ENCODE data around the gene SART3. TPM values are rescaled to one million over a fixed set of nuclear protein-coding genes. Genes with fewer than 3 reads are reported as not detected.

SART3 gene
- total RNA-seq, 1 experiment from 2014 or later = 89.4 TPM

GRCh38 chr12:108483213-108484059 lies 77.5 kb downstream of the SART3 start:
- H2AK5ac ChIP-seq (ENCODE audit: insufficient read length, low read length) = no peak overlapping the region
- Mint-ChIP-seq H3K36me3 (ENCODE audit: insufficient read depth in 1 of 3, low read depth in 3 of 3) (peaks cover 2 to 6% (median 3%) of the 10 kb centered on the region in 3 experiments; a peak in 1 of 7 replicates), H3K4me3 (no peak overlapping the region), H3K27me3 (ENCODE audit: low read depth) (peaks cover 10% of the 10 kb centered on the region), H3K27ac (no peak overlapping the region), H3K9me3 (peaks cover 9 to 12% of the 10 kb centered on the region in 2 experiments), H3K4me1 (peaks cover 11 to 12% of the 10 kb centered on the region in 2 experiments)
- WGBS (ENCODE audit: extremely low coverage, insufficient read length, low lambda C conversion rate) = no CpG with 5 or more reads among the region's 6 CpGs
- H4K5ac ChIP-seq (ENCODE audit: insufficient read length, low read depth, low read length) = no peak overlapping the region
- no peak overlapping the region for H2AFZ ChIP-seq (ENCODE audit: low read length)
- H3K14ac ChIP-seq (ENCODE audit: insufficient read depth, low read length) = no peak overlapping the region
- no peaks in the 10 kb centered on the region for H3K79me2 ChIP-seq (ENCODE audit: insufficient read depth, low read length)
- H3K27me3 ChIP-seq (ENCODE audit: insufficient read depth, low read length) = no peaks in the 10 kb centered on the region
- H2BK20ac ChIP-seq (ENCODE audit: low read depth, low read length, poor library complexity, severe bottlenecking) = no peak overlapping the region
- H3K9ac ChIP-seq (ENCODE audit: extremely low read depth, insufficient read length, low read length) = no peak overlapping the region
- H2BK15ac ChIP-seq (ENCODE audit: low read depth, low read length) = no peak overlapping the region
- no peak overlapping the region for H3K4me2 ChIP-seq (ENCODE audit: insufficient read depth, insufficient read length, low read length)
- H3K4me1 ChIP-seq (ENCODE audit: insufficient read depth, low read length) = 0 out of 2 replicates have a peak, but pooled peaks cover 2% of the 10 kb centered on the region
- H4K91ac ChIP-seq (ENCODE audit: insufficient read length, low read depth, low read length) = no peak overlapping the region
- H4K8ac ChIP-seq (replicated peaks; ENCODE audit: insufficient read length, low read depth, low read length) = no peak overlapping the region
- no peak overlapping the region for H3K18ac ChIP-seq (ENCODE audit: insufficient read length, low read depth, low read length)
- no peak overlapping the region for H2BK120ac ChIP-seq (ENCODE audit: low read depth, low read length, poor library complexity, severe bottlenecking)
- no peak overlapping the region for H3K4ac ChIP-seq (ENCODE audit: low read depth, low read length)
- H3T11ph ChIP-seq (ENCODE audit: low read length) = no peak overlapping the region
- no peak overlapping the region for H3K23ac ChIP-seq (ENCODE audit: insufficient read length, low read depth, low read length)
- H3K79me1 ChIP-seq (ENCODE audit: insufficient read depth, low read depth, low read length, poor library complexity, severe bottlenecking) = no peaks in the 10 kb centered on the region
- no peak overlapping the region for H3K27ac ChIP-seq (ENCODE audit: insufficient read length, low read depth, low read length)
- no peak for DNase-seq
- H2BK5ac ChIP-seq (ENCODE audit: insufficient read length, low read length) = no peak overlapping the region
- no peak overlapping the region for H3K56ac ChIP-seq (ENCODE audit: insufficient read length, low read depth, low read length)
- H2BK12ac ChIP-seq (ENCODE audit: insufficient read length, low read depth, low read length) = no peak overlapping the region
- no peaks in the 10 kb centered on the region for H3K9me3 ChIP-seq (ENCODE audit: control insufficient read depth, low read depth, low read length)
- no peaks in the 10 kb centered on the region for H3K23me2 ChIP-seq (ENCODE audit: insufficient read length, low read depth, low read length, poor library complexity, severe bottlenecking)
- no peaks in the 10 kb centered on the region for H4K20me1 ChIP-seq (ENCODE audit: control insufficient read depth, insufficient read depth, insufficient read length)
- TF ChIP-seq, protein P1, sequence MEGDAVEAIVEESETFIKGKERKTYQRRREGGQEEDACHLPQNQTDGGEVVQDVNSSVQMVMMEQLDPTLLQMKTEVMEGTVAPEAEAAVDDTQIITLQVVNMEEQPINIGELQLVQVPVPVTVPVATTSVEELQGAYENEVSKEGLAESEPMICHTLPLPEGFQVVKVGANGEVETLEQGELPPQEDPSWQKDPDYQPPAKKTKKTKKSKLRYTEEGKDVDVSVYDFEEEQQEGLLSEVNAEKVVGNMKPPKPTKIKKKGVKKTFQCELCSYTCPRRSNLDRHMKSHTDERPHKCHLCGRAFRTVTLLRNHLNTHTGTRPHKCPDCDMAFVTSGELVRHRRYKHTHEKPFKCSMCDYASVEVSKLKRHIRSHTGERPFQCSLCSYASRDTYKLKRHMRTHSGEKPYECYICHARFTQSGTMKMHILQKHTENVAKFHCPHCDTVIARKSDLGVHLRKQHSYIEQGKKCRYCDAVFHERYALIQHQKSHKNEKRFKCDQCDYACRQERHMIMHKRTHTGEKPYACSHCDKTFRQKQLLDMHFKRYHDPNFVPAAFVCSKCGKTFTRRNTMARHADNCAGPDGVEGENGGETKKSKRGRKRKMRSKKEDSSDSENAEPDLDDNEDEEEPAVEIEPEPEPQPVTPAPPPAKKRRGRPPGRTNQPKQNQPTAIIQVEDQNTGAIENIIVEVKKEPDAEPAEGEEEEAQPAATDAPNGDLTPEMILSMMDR (conservative IDR thresholded peaks at IDR 0.05) = no peak

Measured in H9 (cell line).